GM12891 (cell line): ENCODE data around the gene UCP1.
"Not testable (repeated sequence)": the region's sequence is repeated elsewhere in the genome, so short reads cannot be mapped to it uniquely, and the experiment has no call there.

Experiments
- DNase-seq: peaks from one replicate; pipeline ENCODE4 v3.0.0; 2011; ENCODE audit warnings: low spot score; ENCODE audit not compliant: insufficient read length
- FAIRE-seq: peaks from 2 replicates; lab custom pipeline; 2011; peaks lifted over from hg19 to GRCh38; lab: Jason Lieb, UNC
- PAX5 ChIP-seq: IDR thresholded peaks from 2 replicates; pipeline ENCODE4 v1.6.1; 2011; ENCODE audit warnings: low read length, moderate library complexity, mild to moderate bottlenecking; ENCODE audit not compliant: insufficient read depth, severe bottlenecking
- POLR2A ChIP-seq: IDR thresholded peaks from 2 replicates; pipeline ENCODE4 v1.6.1; 2011; ENCODE audit warnings: low read depth, low read length, control low read depth
- POLR2AphosphoS5 ChIP-seq: IDR thresholded peaks from 2 replicates; pipeline ENCODE4 v1.6.1; 2011; ENCODE audit warnings: low read depth, low read length, control low read depth
- POU2F2 ChIP-seq: IDR thresholded peaks from 2 replicates; pipeline ENCODE4 v1.6.1; 2011; ENCODE audit warnings: low read depth, mild to moderate bottlenecking, control low read depth, low read length, moderate library complexity
- SPI1 ChIP-seq: IDR thresholded peaks from 2 replicates; pipeline ENCODE4 v1.6.1; 2011; ENCODE audit warnings: low read depth, low read length, control low read depth
- TAF1 ChIP-seq: IDR thresholded peaks from 2 replicates; pipeline ENCODE4 v1.6.1; 2011; ENCODE audit warnings: low read depth, low read length, control low read depth

The UCP1 gene

GRCh38 chr4:140557831-140558435, 10.8 kb downstream of the UCP1 start:
- TF ChIP-seq POU2F2 (no peak), POLR2AphosphoS5 (no peak), PAX5 (no peak), SPI1 (no peak), TAF1 (no peak), POLR2A (no peak)
- DNase-seq = no peak
- peak; percentile 69 for FAIRE-seq

- no peak for DNase-seq
- TF ChIP-seq POU2F2 (peak; percentile 64; the same call in 1 of the 2 replicates), TAF1 (no peak)
- FAIRE-seq = peak; percentile 85
Observed at GRCh38 chr4:140556372-140557085, 12.2 kb downstream of the UCP1 start.

- DNase-seq (no peak), FAIRE-seq (no peak)
- TF ChIP-seq TAF1 (no peak), POLR2A (no peak), PAX5 (no peak), POU2F2 (no peak), SPI1 (no peak), POLR2AphosphoS5 (no peak)
Observed at GRCh38 chr4:140533951-140534480, 34.7 kb downstream of the UCP1 start.

GRCh38 chr4:140529434-140529833, 39.3 kb downstream of the UCP1 start:
- TF ChIP-seq PAX5 (no peak), SPI1 (peak; percentile 62), POLR2A (no peak), POU2F2 (no peak)
- FAIRE-seq (no peak), DNase-seq (no peak)

GRCh38 chr4:140523857-140524742, 44.7 kb downstream of the UCP1 start, which contains the start of gene ELMOD2:
TSS of gene ELMOD2 (plus strand) at chr4:140524168. CDS start at chr4:140525429, 1,261 bp downstream.
- FAIRE-seq = peak; percentile 97
- DNase-seq = peak; percentile 90
- no peak for TF ChIP-seq PAX5
- peak; percentile 65; the same call in 1 of the 2 replicates for TF ChIP-seq TAF1
- peak; percentile 90 for TF ChIP-seq POLR2A
- peak; percentile 42; the same call in 1 of the 2 replicates for TF ChIP-seq POU2F2
- 0 out of 2 replicates have a peak, but pooled peaks have one; percentile 3 for TF ChIP-seq SPI1
- peak; percentile 85 for TF ChIP-seq POLR2AphosphoS5

- DNase-seq (no peak), FAIRE-seq (peak; percentile 58)
- no peak for TF ChIP-seq POU2F2
- no peak for TF ChIP-seq PAX5
- TF ChIP-seq TAF1 = no peak
- no peak for TF ChIP-seq POLR2A
- peak; percentile 62 for TF ChIP-seq SPI1
- TF ChIP-seq POLR2AphosphoS5 = no peak
Observed at GRCh38 chr4:140523370-140523856, 45.3 kb downstream of the UCP1 start.

- TF ChIP-seq POLR2A = no peak
- FAIRE-seq (no peak), DNase-seq (no peak)
Observed at GRCh38 chr4:140515423-140515822, 53.3 kb downstream of the UCP1 start.

GRCh38 chr4:140513765-140514164, 55.0 kb downstream of the UCP1 start:
- FAIRE-seq, DNase-seq: not testable (repeated sequence)
